Measurements from ENCODE around the gene CD160.
"Not testable (repeated sequence)": the region's sequence is repeated elsewhere in the genome, so short reads cannot be mapped to it uniquely, and the experiment has no call there.

GRCh38 chr1:145766926-145767325, 47.6 kb downstream of the CD160 start:
- not testable (repeated sequence) for TF ChIP-seq POLR2A (IDR thresholded peaks at IDR 0.05; ENCODE audit: insufficient read depth in 1 of 2, low read depth in 2 of 2, low read length in 2 of 2); ZNF609 (CRISPR knock-in tag; IDR thresholded peaks at IDR 0.05; ENCODE audit: borderline replicate concordance); CTCF (CRISPR knock-in tag; IDR thresholded peaks at IDR 0.05); ZNF335 (CRISPR knock-in tag; IDR thresholded peaks at IDR 0.05); TEAD2 (CRISPR knock-in tag; IDR thresholded peaks at IDR 0.05); SMC3 (IDR thresholded peaks at IDR 0.05; ENCODE audit: low read length); ZNF749 (CRISPR knock-in tag; IDR thresholded peaks at IDR 0.05; ENCODE audit: borderline replicate concordance); SCMH1 (CRISPR knock-in tag; IDR thresholded peaks at IDR 0.05; ENCODE audit: borderline replicate concordance)
